ENCODE data around the gene BORCS6. TPM values are rescaled to one million over a fixed set of nuclear protein-coding genes. Genes with fewer than 3 reads are reported as not detected.

The BORCS6 gene
- polyA plus RNA-seq, 1 donor from 2014 or later: 12.1 TPM

- Histone ChIP-seq H3K4me2 (ENCODE audit: low read length) (peak overlapping the region; percentile 86), H3K27ac (ENCODE audit: low read length) (peak overlapping the region; percentile 97), H3K9me2 (ENCODE audit: insufficient read depth, low read length) (no peaks in the 10 kb centered on the region), H4K20me1 (ENCODE audit: insufficient read depth) (no peaks in the 10 kb centered on the region), H3K9ac (ENCODE audit: low read length) (peak overlapping the region; percentile 83), H3K4me3 (ENCODE audit: low read length) (peak overlapping the region; percentile 99), H3K27me3 (ENCODE audit: insufficient read depth, low read depth, low read length) (no peaks in the 10 kb centered on the region), H2AFZ (ENCODE audit: low read depth, low read length) (peak overlapping the region; percentile 79), H3K36me3 (ENCODE audit: insufficient read depth, low read length) (peaks cover 11% of the 10 kb centered on the region), H3F3A (ENCODE audit: insufficient read depth, low read length, poor library complexity, severe bottlenecking) (peaks cover 10% of the 10 kb centered on the region), H3K9me3 (ENCODE audit: low read length) (no peaks in the 10 kb centered on the region), H3K79me2 (replicated peaks; ENCODE audit: insufficient read depth, low read length) (no peaks in the 10 kb centered on the region)
- TF ChIP-seq, protein P1, sequence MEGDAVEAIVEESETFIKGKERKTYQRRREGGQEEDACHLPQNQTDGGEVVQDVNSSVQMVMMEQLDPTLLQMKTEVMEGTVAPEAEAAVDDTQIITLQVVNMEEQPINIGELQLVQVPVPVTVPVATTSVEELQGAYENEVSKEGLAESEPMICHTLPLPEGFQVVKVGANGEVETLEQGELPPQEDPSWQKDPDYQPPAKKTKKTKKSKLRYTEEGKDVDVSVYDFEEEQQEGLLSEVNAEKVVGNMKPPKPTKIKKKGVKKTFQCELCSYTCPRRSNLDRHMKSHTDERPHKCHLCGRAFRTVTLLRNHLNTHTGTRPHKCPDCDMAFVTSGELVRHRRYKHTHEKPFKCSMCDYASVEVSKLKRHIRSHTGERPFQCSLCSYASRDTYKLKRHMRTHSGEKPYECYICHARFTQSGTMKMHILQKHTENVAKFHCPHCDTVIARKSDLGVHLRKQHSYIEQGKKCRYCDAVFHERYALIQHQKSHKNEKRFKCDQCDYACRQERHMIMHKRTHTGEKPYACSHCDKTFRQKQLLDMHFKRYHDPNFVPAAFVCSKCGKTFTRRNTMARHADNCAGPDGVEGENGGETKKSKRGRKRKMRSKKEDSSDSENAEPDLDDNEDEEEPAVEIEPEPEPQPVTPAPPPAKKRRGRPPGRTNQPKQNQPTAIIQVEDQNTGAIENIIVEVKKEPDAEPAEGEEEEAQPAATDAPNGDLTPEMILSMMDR (IDR thresholded peaks at IDR 0.05; ENCODE audit: poor library complexity, severe bottlenecking): peak; percentile 28
- TF ChIP-seq POLR2AphosphoS5 (IDR thresholded peaks at IDR 0.05): no peak
- peak; percentile 58 for TF ChIP-seq MXI1 (conservative IDR thresholded peaks at IDR 0.05; ENCODE audit: poor library complexity, severe bottlenecking)
Observed at GRCh38 chr17:8223356-8224126, 33.6 kb upstream of the BORCS6 start.

- Histone ChIP-seq H3K9ac (ENCODE audit: low read length) (peak overlapping the region; percentile 83), H3K27ac (ENCODE audit: low read length) (peak overlapping the region; percentile 97), H3K36me3 (ENCODE audit: insufficient read depth, low read length) (peaks cover 6% of the 10 kb centered on the region), H3F3A (ENCODE audit: insufficient read depth, low read length, poor library complexity, severe bottlenecking) (peaks cover 10% of the 10 kb centered on the region), H3K27me3 (ENCODE audit: insufficient read depth, low read depth, low read length) (no peaks in the 10 kb centered on the region), H4K20me1 (ENCODE audit: insufficient read depth) (no peaks in the 10 kb centered on the region), H3K4me2 (ENCODE audit: low read length) (peak overlapping the region; percentile 86), H3K79me2 (replicated peaks; ENCODE audit: insufficient read depth, low read length) (no peaks in the 10 kb centered on the region), H3K9me2 (ENCODE audit: insufficient read depth, low read length) (no peaks in the 10 kb centered on the region), H3K4me3 (ENCODE audit: low read length) (peak overlapping the region; percentile 99), H3K9me3 (ENCODE audit: low read length) (no peaks in the 10 kb centered on the region), H2AFZ (ENCODE audit: low read depth, low read length) (peak overlapping the region; percentile 79)
- TF ChIP-seq REST (IDR thresholded peaks at IDR 0.05; ENCODE audit: borderline replicate concordance) (peak; percentile 55), TAF1 (IDR thresholded peaks at IDR 0.05; ENCODE audit: low read depth) (peak; percentile 67), MXI1 (conservative IDR thresholded peaks at IDR 0.05; ENCODE audit: poor library complexity, severe bottlenecking) (peak; percentile 77), POLR2AphosphoS5 (IDR thresholded peaks at IDR 0.05) (peak; percentile 83), SMC3 (conservative IDR thresholded peaks at IDR 0.05; ENCODE audit: poor library complexity) (peak; percentile 16), EP300 (conservative IDR thresholded peaks at IDR 0.05; ENCODE audit: poor library complexity, severe bottlenecking) (no peak), RAD21 (conservative IDR thresholded peaks at IDR 0.05) (peak; percentile 32), EZH2 (IDR thresholded peaks at IDR 0.05; ENCODE audit: borderline replicate concordance, insufficient read depth, low read length, poor library complexity, severe bottlenecking) (no peak)
- TF ChIP-seq, protein P1 (IDR thresholded peaks at IDR 0.05; ENCODE audit: poor library complexity, severe bottlenecking): peak; percentile 52
Observed at GRCh38 chr17:8222630-8223355, 32.8 kb upstream of the BORCS6 start.
